OCI-LY3 (cell line): ENCODE results near the gene COG6.

ENCODE experiments used
- H2AFZ ChIP-seq: fragments of 200-600, 300-600 bp; shearing (Covaris generic); 2 replicates; pipeline ENCODE4 v1.6.0; 2014; ENCODE audit warnings: antibody characterized with exemption, low read depth, low read length
- H3K27ac ChIP-seq: fragments of 200-600, 300-600 bp; sonication (generic); 2 replicates; pipeline ENCODE4 v1.5.1; 2014; ENCODE audit warnings: mild to moderate bottlenecking, low read length, moderate library complexity, mixed read lengths
- H3K27me3 ChIP-seq: fragments of 200-600, 300-600 bp; sonication (generic); 2 replicates; pipeline ENCODE4 v1.6.1; 2014; ENCODE audit warnings: low read depth, low read length, mixed read lengths
- H3K36me3 ChIP-seq: fragments of 200-600, 300-600 bp; sonication (generic); replicated peaks from 2 replicates; pipeline ENCODE3; 2014; ENCODE audit warnings: low read depth, low read length, mixed read lengths
- H3K4me1 ChIP-seq: fragments of 300-600, 200-600 bp; sonication (generic); 2 replicates; pipeline ENCODE4 v1.6.1; 2014; ENCODE audit warnings: low read length, mixed read lengths
- H3K4me2 ChIP-seq: fragments of 200-600, 300-600 bp; sonication (generic); 2 replicates; pipeline ENCODE4 v1.6.1; 2014; ENCODE audit warnings: low read length, mixed read lengths
- H3K4me3 ChIP-seq: fragments of 300-600, 200-600 bp; sonication (generic); 2 replicates; pipeline ENCODE4 v1.5.1; 2014; ENCODE audit warnings: antibody characterized with exemption, mild to moderate bottlenecking, low read length, moderate library complexity
- H3K79me2 ChIP-seq: fragments of 300-600, 200-600 bp; shearing (Covaris generic); 2 replicates; pipeline ENCODE4 v1.6.1; 2014; ENCODE audit warnings: mild to moderate bottlenecking, low read length, mixed read lengths
- H3K9ac ChIP-seq: fragments of 300-600, 200-600 bp; shearing (Covaris generic); 2 replicates; pipeline ENCODE4 v1.6.0; 2014; ENCODE audit warnings: mild to moderate bottlenecking, low read length, moderate library complexity
- H3K9me3 ChIP-seq: fragments of 200-600, 300-600 bp; shearing (Covaris generic); 2 replicates; pipeline ENCODE4 v1.6.1; 2014; ENCODE audit warnings: low read length, mixed read lengths; ENCODE audit not compliant: insufficient read depth
- H4K20me1 ChIP-seq: fragments of 200-600, 300-600 bp; sonication (generic); 2 replicates; pipeline ENCODE4 v1.6.1; 2016; ENCODE audit warnings: low read length, mixed read lengths; ENCODE audit not compliant: insufficient read depth
- CTCF ChIP-seq: fragments of 200-600, 300-600 bp; sonication (generic); IDR thresholded peaks from 2 replicates; pipeline ENCODE4 v1.5.1; 2014; ENCODE audit warnings: antibody characterized with exemption, low read length, low read depth
- EZH2phosphoT487 ChIP-seq: fragments of 200-600 bp; shearing (Covaris generic); IDR thresholded peaks from 2 replicates; pipeline ENCODE4 v1.6.1; 2018; ENCODE audit warnings: antibody characterized with exemption, mixed run types, low read depth

Gene COG6

GRCh38 chr13:39788102-39788501 lies 132.6 kb downstream of the COG6 start:
- no peak overlapping the region for H3K9ac ChIP-seq
- no peaks in the 10 kb centered on the region for H4K20me1 ChIP-seq
- H2AFZ ChIP-seq = no peak overlapping the region
- no peak overlapping the region for H3K27ac ChIP-seq
- no peaks in the 10 kb centered on the region for H3K4me1 ChIP-seq
- H3K79me2 ChIP-seq = no peaks in the 10 kb centered on the region
- H3K36me3 ChIP-seq = no peaks in the 10 kb centered on the region
- H3K4me3 ChIP-seq = no peak overlapping the region
- TF ChIP-seq EZH2phosphoT487 = no peak
- TF ChIP-seq CTCF = no peak
- H3K27me3 ChIP-seq = no peaks in the 10 kb centered on the region
- peaks cover 4% of the 10 kb centered on the region; the same call in 1 of the 2 replicates for H3K9me3 ChIP-seq
- H3K4me2 ChIP-seq = no peak overlapping the region

GRCh38 chr13:39789451-39789850 lies 134.0 kb downstream of the COG6 start:
- TF ChIP-seq EZH2phosphoT487 (no peak), CTCF (no peak)
- Histone ChIP-seq H3K9me3 (peaks cover 12% of the 10 kb centered on the region; the same call in 1 of the 2 replicates), H3K4me3 (no peak overlapping the region), H4K20me1 (no peaks in the 10 kb centered on the region), H3K79me2 (no peaks in the 10 kb centered on the region), H3K27me3 (no peaks in the 10 kb centered on the region), H3K27ac (no peak overlapping the region), H3K9ac (no peak overlapping the region), H3K36me3 (no peaks in the 10 kb centered on the region), H2AFZ (no peak overlapping the region), H3K4me2 (no peak overlapping the region), H3K4me1 (no peaks in the 10 kb centered on the region)
